GM13976 (cell line): ENCODE results near the gene GADL1.
A peak's percentile ranks its signal among the peaks of the same experiment; 100 is the strongest.

Experiments
- DNase-seq: peaks from one replicate; pipeline ENCODE4 v3.0.0; 2012; ENCODE audit warnings: low spot score
- CTCF ChIP-seq: IDR thresholded peaks from 2 replicates; pipeline ENCODE4 v1.5.1; 2012; ENCODE audit warnings: borderline replicate concordance, mild to moderate bottlenecking; ENCODE audit not compliant: insufficient read depth; ENCODE audit errors: extremely low read depth, missing control alignments, control extremely low read depth
- in situ Hi-C: fragments of 300-500 bp; cut with MboI; formaldehyde crosslinking; loops from one replicate; pipeline ENCODE4 v1.12.0; 2022; ENCODE audit warnings: low sequenced_read_pairs, mixed read lengths, inconsistent platforms; ENCODE audit not compliant: unreplicated experiment

The GADL1 gene

GRCh38 chr3:30753766-30754165 is 140.7 kb downstream of the GADL1 start:
- in situ Hi-C loops, result no loop called here
- no peak for TF ChIP-seq CTCF
- DNase-seq, result no peak

- no peak for DNase-seq
- no peak for TF ChIP-seq CTCF
- in situ Hi-C loops, result no loop called here
Observed at GRCh38 chr3:30752970-30753369, 141.5 kb downstream of the GADL1 start.

GRCh38 chr3:30752491-30752890 is 142.0 kb downstream of the GADL1 start:
- DNase-seq, result no peak
- no peak for TF ChIP-seq CTCF
- in situ Hi-C loops, result no loop called here

- peak; percentile 14 for TF ChIP-seq CTCF
- DNase-seq, result peak; percentile 14
- in situ Hi-C loops, result no loop called here
Observed at GRCh38 chr3:30751610-30752299, 142.7 kb downstream of the GADL1 start.

GRCh38 chr3:30750967-30751366 is 143.5 kb downstream of the GADL1 start:
- DNase-seq, result no peak
- in situ Hi-C loops, result no loop called here
- no peak for TF ChIP-seq CTCF

- no peak for TF ChIP-seq CTCF
- no peak for DNase-seq
- in situ Hi-C loops, result no loop called here
Observed at GRCh38 chr3:30749230-30749629, 145.2 kb downstream of the GADL1 start.
